NT2/D1 (cell line): Measurements from ENCODE around the gene CPNE9.

Experiments used
- DNase-seq: peaks from one replicate; pipeline ENCODE4 v3.0.0-alpha.2; 2011; ENCODE audit warnings: low read depth, low spot score
- H3K27me3 ChIP-seq: 2 replicates; pipeline ENCODE4 v1.6.0; 2011; ENCODE audit warnings: mild to moderate bottlenecking; ENCODE audit not compliant: insufficient read length, insufficient read depth
- H3K36me3 ChIP-seq: 2 replicates; pipeline ENCODE4 v1.6.1; 2011; ENCODE audit warnings: mild to moderate bottlenecking, low read length, mixed read lengths; ENCODE audit not compliant: insufficient read depth, insufficient read length
- H3K4me1 ChIP-seq: 2 replicates; pipeline ENCODE4 v1.5.1; 2011; ENCODE audit not compliant: insufficient read depth, insufficient read length
- H3K4me3 ChIP-seq: 2 replicates; pipeline ENCODE4 v1.5.1; 2011; ENCODE audit warnings: low read depth; ENCODE audit not compliant: insufficient read length
- H3K9ac ChIP-seq: 2 replicates; pipeline ENCODE4 v1.6.0; 2011; ENCODE audit warnings: low read depth; ENCODE audit not compliant: insufficient read length
- H3K9me3 ChIP-seq: 2 replicates; pipeline ENCODE4 v1.5.1; 2011; ENCODE audit warnings: mild to moderate bottlenecking, low read length; ENCODE audit not compliant: insufficient read depth
- SUZ12 ChIP-seq: IDR thresholded peaks from 2 replicates; pipeline ENCODE4 v1.6.1; 2011; ENCODE audit not compliant: insufficient read length, insufficient read depth; ENCODE audit errors: extremely low read depth
- YY1 ChIP-seq: IDR thresholded peaks from 2 replicates; pipeline ENCODE4 v1.6.1; 2011; ENCODE audit not compliant: insufficient read length, insufficient read depth
- ZNF274 ChIP-seq: IDR thresholded peaks from 2 replicates; pipeline ENCODE4 v1.6.1; 2011; ENCODE audit warnings: mild to moderate bottlenecking, low read depth, low read length

CPNE9 gene

GRCh38 chr3:9749645-9750555 lies 46.3 kb downstream of the CPNE9 start, which contains the start of gene OGG1:
Gene OGG1, plus strand, starts transcription at chr3:9749952. Its CDS starts 335 bp downstream, at chr3:9750287.
- H3K27me3 ChIP-seq = no peaks in the 10 kb centered on the region
- no peaks in the 10 kb centered on the region for H3K4me1 ChIP-seq
- H3K9me3 ChIP-seq = no peaks in the 10 kb centered on the region
- TF ChIP-seq SUZ12 = no peak
- TF ChIP-seq YY1 = no peak
- TF ChIP-seq ZNF274 = no peak
- H3K4me3 ChIP-seq = peak within 1 kb of the TSS; percentile 88
- peak; percentile 97 for DNase-seq
- peak within 1 kb of the TSS; percentile 90 for H3K9ac ChIP-seq
- peaks cover 74% of the 10 kb centered on the region for H3K36me3 ChIP-seq

- Histone ChIP-seq H3K4me3 (peak overlapping the region; percentile 88), H3K9ac (peak overlapping the region; percentile 90), H3K4me1 (no peaks in the 10 kb centered on the region), H3K9me3 (no peaks in the 10 kb centered on the region), H3K36me3 (peaks cover 70% of the 10 kb centered on the region), H3K27me3 (no peaks in the 10 kb centered on the region)
- no peak for TF ChIP-seq SUZ12
- no peak for TF ChIP-seq YY1
- no peak for TF ChIP-seq ZNF274
- no peak for DNase-seq
Observed at GRCh38 chr3:9750556-9751411, 47.2 kb downstream of the CPNE9 start.

GRCh38 chr3:9754678-9755077 lies 51.0 kb downstream of the CPNE9 start:
- Histone ChIP-seq H3K27me3 (no peaks in the 10 kb centered on the region), H3K36me3 (peaks cover 79% of the 10 kb centered on the region), H3K9ac (no peak overlapping the region), H3K9me3 (no peaks in the 10 kb centered on the region), H3K4me3 (no peak overlapping the region), H3K4me1 (no peaks in the 10 kb centered on the region)
- DNase-seq = no peak
- TF ChIP-seq YY1 (no peak), SUZ12 (no peak), ZNF274 (no peak)

- H3K4me1 ChIP-seq = no peaks in the 10 kb centered on the region
- TF ChIP-seq YY1 = no peak
- TF ChIP-seq SUZ12 = no peak
- TF ChIP-seq ZNF274 = no peak
- H3K27me3 ChIP-seq = no peaks in the 10 kb centered on the region
- DNase-seq = no peak
- H3K36me3 ChIP-seq = peaks cover 78% of the 10 kb centered on the region
- H3K9me3 ChIP-seq = no peaks in the 10 kb centered on the region
- H3K4me3 ChIP-seq = no peak overlapping the region
- H3K9ac ChIP-seq = no peak overlapping the region
Observed at GRCh38 chr3:9757427-9757826, 53.8 kb downstream of the CPNE9 start.

GRCh38 chr3:9760779-9761505 lies 57.3 kb downstream of the CPNE9 start:
- Histone ChIP-seq H3K9me3 (no peaks in the 10 kb centered on the region), H3K36me3 (peaks cover 69% of the 10 kb centered on the region), H3K9ac (no peak overlapping the region), H3K4me3 (no peak overlapping the region), H3K27me3 (no peaks in the 10 kb centered on the region), H3K4me1 (peaks cover 4% of the 10 kb centered on the region)
- TF ChIP-seq SUZ12 (no peak), YY1 (no peak), ZNF274 (no peak)
- no peak for DNase-seq

- no peaks in the 10 kb centered on the region for H3K27me3 ChIP-seq
- no peak overlapping the region for H3K9ac ChIP-seq
- no peak overlapping the region for H3K4me3 ChIP-seq
- TF ChIP-seq SUZ12 (no peak), YY1 (no peak), ZNF274 (no peak)
- peaks cover 5% of the 10 kb centered on the region for H3K4me1 ChIP-seq
- peaks cover 59% of the 10 kb centered on the region for H3K36me3 ChIP-seq
- no peaks in the 10 kb centered on the region for H3K9me3 ChIP-seq
- DNase-seq = no peak
Observed at GRCh38 chr3:9761919-9762318, 58.3 kb downstream of the CPNE9 start.
